HepG2 (cell line): ENCODE results near the gene SERPINB13. TPM values are rescaled to one million over a fixed set of nuclear protein-coding genes. Genes with fewer than 3 reads are reported as not detected.

Experiments
- ATAC-seq: fragments of 200-7000 bp; cut with Tn5 transposase; 3 replicates; pipeline ENCODE4 v1.9.1; 2020; ENCODE audit warnings: mild to moderate bottlenecking, moderate library complexity
- BruUV-seq: library from RNA; stranded (reverse); fragments of 400-500 nt; replicated peaks from 2 replicates; lab custom pipeline; 2021; lab: Mats Ljungman, UMichigan
- CTCF ChIA-PET: fragments of 300-600 bp; formaldehyde crosslinking; extraction: SDS; loops from one replicate; lab custom pipeline; 2021; ENCODE audit warnings: low total read pairs, inconsistent platforms, low intra/inter-chr PET ratio; lab: Yijun Ruan, JAX
- POLR2A ChIA-PET: fragments of 350-600 bp; sonication (Branson Sonifier 250); formaldehyde crosslinking; loops from one replicate; lab custom pipeline; 2020; ENCODE audit warnings: antibody characterized with exemption, inconsistent platforms; lab: Yijun Ruan, JAX
- DNase-seq: peaks from one replicate; pipeline ENCODE4 v3.0.0-alpha.2; 2015; ENCODE audit warnings: low spot score
- FAIRE-seq: peaks from 3 replicates; lab custom pipeline; 2011; peaks lifted over from hg19 to GRCh38; lab: Jason Lieb, UNC
- H2AFZ ChIP-seq: one replicate; pipeline ENCODE4 v1.6.1; 2011; ENCODE audit warnings: low read length, inconsistent platforms
- H3K27ac ChIP-seq: fragments of 300-600 bp; 3 replicates; pipeline ENCODE4 v1.8.0; 2011; ENCODE audit warnings: mixed run types, mild to moderate bottlenecking, mixed read lengths, low read length, inconsistent platforms; ENCODE audit not compliant: insufficient read depth; ENCODE audit errors: extremely low read length
- H3K27me3 ChIP-seq, 2 experiments: fragments of 200-600 bp in 1 of 2; 2 replicates in 1 of 2; 3 replicates in 1 of 2; pipeline versions ENCODE4 v1.6.0 to v1.8.0; 2011; ENCODE audit warnings: low read length in 2 of 2, mild to moderate bottlenecking in 2 of 2, moderate library complexity in 2 of 2, inconsistent platforms in 1 of 2; ENCODE audit not compliant: insufficient read depth in 2 of 2, control insufficient read depth in 1 of 2
- H3K36me3 ChIP-seq, 2 experiments: fragments of 200-600 bp in 1 of 2; replicated peaks in 1 of 2; 2 replicates in 1 of 2; 3 replicates in 1 of 2; pipeline versions ENCODE4 v1.5.1 to v1.8.0; 2011; ENCODE audit warnings: low read length in 2 of 2, inconsistent platforms in 1 of 2; ENCODE audit not compliant: insufficient read depth in 2 of 2, control insufficient read depth in 1 of 2
- H3K4me1 ChIP-seq: 2 replicates; pipeline ENCODE4 v1.5.1; 2012; ENCODE audit warnings: low read length, inconsistent platforms; ENCODE audit not compliant: insufficient read depth
- H3K4me2 ChIP-seq: 2 replicates; pipeline ENCODE4 v1.6.0; 2011; ENCODE audit warnings: low read depth, low read length, inconsistent platforms
- H3K4me3 ChIP-seq, 3 experiments: fragments of 200-600 bp in 1 of 3; sonication (generic), shearing (Covaris generic) in 1 of 3; replicated peaks in 1 of 3; 2 replicates each; pipeline ENCODE4 v1.5.1; 2011 to 2016; ENCODE audit warnings: low read length in 3 of 3, inconsistent platforms in 2 of 3, low read depth in 2 of 3, mild to moderate bottlenecking in 2 of 3, control low read depth in 1 of 3, mixed read lengths in 1 of 3; ENCODE audit not compliant: insufficient read depth in 1 of 3
- H3K79me2 ChIP-seq: one replicate; pipeline ENCODE4 v1.6.1; 2011; ENCODE audit warnings: low read length, inconsistent platforms; ENCODE audit not compliant: insufficient read depth
- H3K9ac ChIP-seq: 2 replicates; pipeline ENCODE4 v1.6.0; 2011; ENCODE audit warnings: mild to moderate bottlenecking, low read depth, low read length, inconsistent platforms; ENCODE audit not compliant: insufficient read depth
- H3K9me3 ChIP-seq: 2 replicates; pipeline ENCODE4 v1.5.1; 2012; ENCODE audit warnings: mild to moderate bottlenecking, low read length
- H4K20me1 ChIP-seq: 2 replicates; pipeline ENCODE4 v1.6.0; 2011; ENCODE audit warnings: inconsistent platforms, mild to moderate bottlenecking, low read length, moderate library complexity; ENCODE audit not compliant: insufficient read depth
- ATF1 ChIP-seq: IDR thresholded peaks from 2 replicates; pipeline ENCODE4 v1.6.1; 2016; ENCODE audit warnings: mild to moderate bottlenecking, control low read depth
- CEBPB ChIP-seq: IDR thresholded peaks from 2 replicates; pipeline ENCODE4 v1.6.1; 2011; ENCODE audit warnings: low read depth, low read length, improper control_type of control experiment, borderline replicate concordance
- FIP1L1 ChIP-seq: fragments of 200-400 bp; formaldehyde crosslinking; IDR thresholded peaks from 2 replicates; pipeline ENCODE4 v1.6.1; 2018; ENCODE audit warnings: low read depth, mild to moderate bottlenecking, low read length, moderate library complexity, borderline replicate concordance; ENCODE audit not compliant: insufficient read depth
- SP140L ChIP-seq: sonication (generic); formaldehyde crosslinking; IDR thresholded peaks from 2 replicates; pipeline ENCODE4 v1.4.0; 2020; ENCODE audit warnings: missing genetic modification reagents, borderline replicate concordance
- ZNF547 ChIP-seq: sonication (generic); formaldehyde crosslinking; IDR thresholded peaks from 2 replicates; pipeline ENCODE4 v1.5.1; 2020; ENCODE audit warnings: mild to moderate bottlenecking, missing genetic modification reagents
- WGBS: methylation state at CpG from one replicate; pipeline ENCODE4 v1.1.6; 2017; ENCODE audit warnings: low lambda C conversion rate; 5-methylcytosine and 5-hydroxymethylcytosine counted together
- in situ Hi-C: cut with HindIII; loops from 2 replicates; pipeline ENCODE4 v1.10.0; 2017; ENCODE audit warnings: low pct_unique_long_range_greater_than_20kb; ENCODE audit not compliant: extremely low pct_ligation_motif_present
- intact Hi-C: fragments of 100-400 bp; cut with micrococcal nuclease; formaldehyde crosslinking; loops from one replicate; pipeline ENCODE4 v1.10.0; 2022; ENCODE audit not compliant: unreplicated experiment
- polyA plus RNA-seq, 8 experiments: library from polyadenylated mRNA; depleted of rRNA in 3 of 8; stranded (reverse) in 7 of 8; unstranded in 1 of 8; fragments of >200 nt; fragmentation: Illumina TruSeq in 4 of 8; extraction: Trizol in 4 of 8; gene quantifications; 2 replicates each; pipeline versions ENCODE4 v1.2.1 to v1.2.3, GENCODE V29; 2011 to 2016; ENCODE audit warnings: low read depth in 4 of 8, missing spikeins in 1 of 8, mixed read lengths in 1 of 8; ENCODE audit not compliant: insufficient read depth in 1 of 8
- total RNA-seq, 5 experiments: library from RNA; depleted of rRNA; stranded (reverse); fragments of >200 nt; fragmentation: Illumina TruSeq; extraction: Trizol; gene quantifications; 2 replicates each; pipeline ENCODE4 v1.2.3, GENCODE V29; 2016; ENCODE audit warnings: low read depth in 1 of 5
- TF ChIP-seq, protein P1 (sequence below): sonication (generic); formaldehyde crosslinking; IDR thresholded peaks from 2 replicates; pipeline ENCODE4 v1.5.0; 2020; ENCODE audit warnings: missing genetic modification reagents, mild to moderate bottlenecking, borderline replicate concordance
- TF ChIP-seq, protein P2 (sequence below): sonication (generic); formaldehyde crosslinking; IDR thresholded peaks from 2 replicates; pipeline ENCODE4 v1.8.0; 2022; ENCODE audit warnings: missing genetic modification reagents, mild to moderate bottlenecking, inconsistent platforms, borderline replicate concordance
- TF ChIP-seq, protein P3 (sequence below): sonication (generic); formaldehyde crosslinking; conservative IDR thresholded peaks from 2 replicates; pipeline ENCODE4 v1.8.1; 2023; ENCODE audit warnings: missing genetic modification reagents
- TF ChIP-seq, protein P4 (sequence below): sonication (generic); formaldehyde crosslinking; IDR thresholded peaks from 2 replicates; pipeline ENCODE4 v1.9.0; 2021; ENCODE audit warnings: missing genetic modification reagents, mild to moderate bottlenecking, borderline replicate concordance
- TF ChIP-seq, protein P5 (sequence below): sonication (generic); formaldehyde crosslinking; IDR thresholded peaks from 2 replicates; pipeline ENCODE4 v1.4.0; 2020; ENCODE audit warnings: missing genetic modification reagents

SERPINB13 gene
- total and polyA plus RNA-seq, 2 of the 13 experiments (the other 11 are each of a cell fraction or from before 2014, with no cell fraction given) = not detected

DNA sequence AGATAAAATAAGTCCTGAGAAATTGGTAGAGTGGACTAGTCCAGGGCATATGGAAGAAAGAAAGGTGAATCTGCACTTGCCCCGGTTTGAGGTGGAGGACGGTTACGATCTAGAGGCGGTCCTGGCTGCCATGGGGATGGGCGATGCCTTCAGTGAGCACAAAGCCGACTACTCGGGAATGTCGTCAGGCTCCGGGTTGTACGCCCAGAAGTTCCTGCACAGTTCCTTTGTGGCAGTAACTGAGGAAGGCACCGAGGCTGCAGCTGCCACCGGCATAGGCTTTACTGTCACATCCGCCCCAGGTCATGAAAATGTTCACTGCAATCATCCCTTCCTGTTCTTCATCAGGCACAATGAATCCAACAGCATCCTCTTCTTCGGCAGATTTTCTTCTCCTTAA, 9.8 kb downstream of the SERPINB13 start:
- H3K36me3 ChIP-seq = no peaks in the 10 kb centered on the region
- no peak overlapping the region for H3K4me2 ChIP-seq
- no peaks in the 10 kb centered on the region for H4K20me1 ChIP-seq
- no peak overlapping the region for H3K27ac ChIP-seq
- no peaks in the 10 kb centered on the region for H3K79me2 ChIP-seq
- intact Hi-C loops (no loop called here), in situ Hi-C loops (no loop called here)
- no peak for DNase-seq
- no TSS peak for BruUV-seq
- no peaks in the 10 kb centered on the region for H3K9me3 ChIP-seq
- H3K9ac ChIP-seq = no peak overlapping the region
- H3K4me1 ChIP-seq = no peaks in the 10 kb centered on the region
- 0 out of 5 replicates have a peak, but pooled peaks cover 0 to 4% of the 10 kb centered on the region in 2 experiments for H3K27me3 ChIP-seq
- ATAC-seq = no peak
- CTCF ChIA-PET = no interaction called here
- POLR2A ChIA-PET = no interaction called here
- H2AFZ ChIP-seq = no peak overlapping the region
- no peak overlapping the region for H3K4me3 ChIP-seq
- no peak for TF ChIP-seq ATF1
- no peak for TF ChIP-seq FIP1L1
- 45% methylated on average over 10 of the region's 14 CpGs for WGBS
- no peak for FAIRE-seq

DNA sequence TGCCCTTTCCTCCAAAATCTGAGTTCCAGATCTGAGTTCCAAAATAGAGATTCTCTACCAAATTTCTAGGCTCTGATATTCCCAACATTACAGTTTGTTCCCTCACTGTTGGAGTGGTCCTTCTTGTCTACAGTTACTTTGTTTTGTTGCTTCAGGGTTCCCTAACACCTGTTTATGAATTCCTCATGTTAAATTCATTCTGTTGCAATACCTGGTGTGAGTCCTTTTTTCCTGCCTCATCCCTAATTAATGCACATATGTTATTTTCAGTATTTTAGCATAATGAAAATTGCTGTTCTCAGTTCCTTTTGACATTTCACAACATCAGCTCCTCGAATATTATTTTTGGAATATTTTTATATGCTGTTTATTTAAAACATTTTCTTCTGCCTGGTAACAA, 16.2 kb downstream of the SERPINB13 start:
- WGBS = 0% methylated on average over 1 of the region's 1 CpG
- H3K27me3 ChIP-seq = no peaks in the 10 kb centered on the region; a peak in 1 of 5 replicates
- H2AFZ ChIP-seq = no peak overlapping the region
- FAIRE-seq (no peak), ATAC-seq (no peak), DNase-seq (no peak)
- H3K4me3 ChIP-seq = no peak overlapping the region
- H4K20me1 ChIP-seq = no peaks in the 10 kb centered on the region
- no peaks in the 10 kb centered on the region for H3K4me1 ChIP-seq
- no peaks in the 10 kb centered on the region for H3K9me3 ChIP-seq
- H3K27ac ChIP-seq = no peak overlapping the region
- BruUV-seq = no TSS peak
- in situ Hi-C loops = no loop called here
- intact Hi-C loops = no loop called here
- H3K4me2 ChIP-seq = no peak overlapping the region
- ChIA-PET POLR2A (no interaction called here), CTCF (no interaction called here)
- H3K9ac ChIP-seq = no peak overlapping the region
- no peaks in the 10 kb centered on the region for H3K79me2 ChIP-seq
- no peaks in the 10 kb centered on the region for H3K36me3 ChIP-seq
- TF ChIP-seq, protein P1, sequence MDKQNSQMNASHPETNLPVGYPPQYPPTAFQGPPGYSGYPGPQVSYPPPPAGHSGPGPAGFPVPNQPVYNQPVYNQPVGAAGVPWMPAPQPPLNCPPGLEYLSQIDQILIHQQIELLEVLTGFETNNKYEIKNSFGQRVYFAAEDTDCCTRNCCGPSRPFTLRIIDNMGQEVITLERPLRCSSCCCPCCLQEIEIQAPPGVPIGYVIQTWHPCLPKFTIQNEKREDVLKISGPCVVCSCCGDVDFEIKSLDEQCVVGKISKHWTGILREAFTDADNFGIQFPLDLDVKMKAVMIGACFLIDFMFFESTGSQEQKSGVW (CRISPR knock-in tag) = no peak
- TF ChIP-seq, protein P2, sequence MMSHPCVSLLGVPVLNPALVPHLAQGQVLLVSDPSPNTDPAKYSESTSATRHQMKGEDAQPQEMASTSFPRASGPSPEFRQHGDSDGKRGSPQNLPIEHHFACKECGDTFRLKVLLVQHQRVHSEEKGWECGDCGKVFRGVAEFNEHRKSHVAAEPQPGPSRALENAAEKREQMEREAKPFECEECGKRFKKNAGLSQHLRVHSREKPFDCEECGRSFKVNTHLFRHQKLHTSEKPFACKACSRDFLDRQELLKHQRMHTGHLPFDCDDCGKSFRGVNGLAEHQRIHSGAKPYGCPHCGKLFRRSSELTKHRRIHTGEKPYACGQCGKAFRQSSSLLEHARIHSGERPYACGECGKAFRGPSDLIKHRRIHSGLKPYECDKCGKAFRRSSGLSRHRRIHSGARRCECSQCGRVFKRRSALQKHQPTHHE (CRISPR knock-in tag) = no peak
- TF ChIP-seq CEBPB (no peak), SP140L (CRISPR knock-in tag) (no peak), ZNF547 (CRISPR knock-in tag) (no peak)
- TF ChIP-seq, protein P3, sequence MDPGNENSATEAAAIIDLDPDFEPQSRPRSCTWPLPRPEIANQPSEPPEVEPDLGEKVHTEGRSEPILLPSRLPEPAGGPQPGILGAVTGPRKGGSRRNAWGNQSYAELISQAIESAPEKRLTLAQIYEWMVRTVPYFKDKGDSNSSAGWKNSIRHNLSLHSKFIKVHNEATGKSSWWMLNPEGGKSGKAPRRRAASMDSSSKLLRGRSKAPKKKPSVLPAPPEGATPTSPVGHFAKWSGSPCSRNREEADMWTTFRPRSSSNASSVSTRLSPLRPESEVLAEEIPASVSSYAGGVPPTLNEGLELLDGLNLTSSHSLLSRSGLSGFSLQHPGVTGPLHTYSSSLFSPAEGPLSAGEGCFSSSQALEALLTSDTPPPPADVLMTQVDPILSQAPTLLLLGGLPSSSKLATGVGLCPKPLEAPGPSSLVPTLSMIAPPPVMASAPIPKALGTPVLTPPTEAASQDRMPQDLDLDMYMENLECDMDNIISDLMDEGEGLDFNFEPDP = no peak
- TF ChIP-seq, protein P4, sequence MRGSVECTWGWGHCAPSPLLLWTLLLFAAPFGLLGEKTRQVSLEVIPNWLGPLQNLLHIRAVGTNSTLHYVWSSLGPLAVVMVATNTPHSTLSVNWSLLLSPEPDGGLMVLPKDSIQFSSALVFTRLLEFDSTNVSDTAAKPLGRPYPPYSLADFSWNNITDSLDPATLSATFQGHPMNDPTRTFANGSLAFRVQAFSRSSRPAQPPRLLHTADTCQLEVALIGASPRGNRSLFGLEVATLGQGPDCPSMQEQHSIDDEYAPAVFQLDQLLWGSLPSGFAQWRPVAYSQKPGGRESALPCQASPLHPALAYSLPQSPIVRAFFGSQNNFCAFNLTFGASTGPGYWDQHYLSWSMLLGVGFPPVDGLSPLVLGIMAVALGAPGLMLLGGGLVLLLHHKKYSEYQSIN (CRISPR knock-in tag) = no peak
- TF ChIP-seq, protein P5, sequence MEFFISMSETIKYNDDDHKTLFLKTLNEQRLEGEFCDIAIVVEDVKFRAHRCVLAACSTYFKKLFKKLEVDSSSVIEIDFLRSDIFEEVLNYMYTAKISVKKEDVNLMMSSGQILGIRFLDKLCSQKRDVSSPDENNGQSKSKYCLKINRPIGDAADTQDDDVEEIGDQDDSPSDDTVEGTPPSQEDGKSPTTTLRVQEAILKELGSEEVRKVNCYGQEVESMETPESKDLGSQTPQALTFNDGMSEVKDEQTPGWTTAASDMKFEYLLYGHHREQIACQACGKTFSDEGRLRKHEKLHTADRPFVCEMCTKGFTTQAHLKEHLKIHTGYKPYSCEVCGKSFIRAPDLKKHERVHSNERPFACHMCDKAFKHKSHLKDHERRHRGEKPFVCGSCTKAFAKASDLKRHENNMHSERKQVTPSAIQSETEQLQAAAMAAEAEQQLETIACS (CRISPR knock-in tag) = no peak
